Activated T-helper 2 cell treated with anti-CD3 and anti-CD28 coated beads, Interferon-gamma antibody, Interleukin-2, Interleukin-4, amounts not matched to agents 10 μg/mL and 5 μg/mL and 100 μg/mL, durations not matched to agents 14 hours and 24 hours and 36 hours (primary cell): Measurements from ENCODE around the gene LSM14B. TPM values are rescaled to one million over a fixed set of nuclear protein-coding genes. Genes with fewer than 3 reads are reported as not detected.
"Not testable (repeated sequence)": the region's sequence is repeated elsewhere in the genome, so short reads cannot be mapped to it uniquely, and the experiment has no call there.

Experiments
- DNase-seq: peaks from one replicate; pipeline ENCODE4 v3.0.0; 2021; ENCODE audit warnings: low spot score
- H3K27ac Mint-ChIP-seq: one replicate; pipeline ENCODE4 v1.8.0; 2021; ENCODE audit warnings: mixed read lengths
- H3K27me3 Mint-ChIP-seq: one replicate; pipeline ENCODE4 v1.8.0; 2021; ENCODE audit warnings: low read depth, mixed read lengths
- H3K36me3 Mint-ChIP-seq: one replicate; pipeline ENCODE4 v1.8.0; 2021; ENCODE audit warnings: low read depth, mixed read lengths
- H3K4me1 Mint-ChIP-seq: one replicate; pipeline ENCODE4 v1.8.0; 2021; ENCODE audit warnings: low read depth, mixed read lengths
- H3K4me3 Mint-ChIP-seq: one replicate; pipeline ENCODE4 v1.8.0; 2021; ENCODE audit warnings: low read depth, mild to moderate bottlenecking, moderate library complexity, mixed read lengths
- H3K9me3 Mint-ChIP-seq: one replicate; pipeline ENCODE4 v1.8.0; 2021; ENCODE audit warnings: mixed read lengths
- intact Hi-C: fragments of 100-400 bp; cut with micrococcal nuclease; formaldehyde crosslinking; loops from one replicate; pipeline ENCODE4 v1.15.1; 2023
- total RNA-seq: library from RNA; stranded (reverse); gene quantifications from 2 replicates; pipeline ENCODE4 v1.2.3, GENCODE V29; 2022

The LSM14B gene
- total RNA-seq, 1 donor from 2014 or later = 45.0 TPM

DNA sequence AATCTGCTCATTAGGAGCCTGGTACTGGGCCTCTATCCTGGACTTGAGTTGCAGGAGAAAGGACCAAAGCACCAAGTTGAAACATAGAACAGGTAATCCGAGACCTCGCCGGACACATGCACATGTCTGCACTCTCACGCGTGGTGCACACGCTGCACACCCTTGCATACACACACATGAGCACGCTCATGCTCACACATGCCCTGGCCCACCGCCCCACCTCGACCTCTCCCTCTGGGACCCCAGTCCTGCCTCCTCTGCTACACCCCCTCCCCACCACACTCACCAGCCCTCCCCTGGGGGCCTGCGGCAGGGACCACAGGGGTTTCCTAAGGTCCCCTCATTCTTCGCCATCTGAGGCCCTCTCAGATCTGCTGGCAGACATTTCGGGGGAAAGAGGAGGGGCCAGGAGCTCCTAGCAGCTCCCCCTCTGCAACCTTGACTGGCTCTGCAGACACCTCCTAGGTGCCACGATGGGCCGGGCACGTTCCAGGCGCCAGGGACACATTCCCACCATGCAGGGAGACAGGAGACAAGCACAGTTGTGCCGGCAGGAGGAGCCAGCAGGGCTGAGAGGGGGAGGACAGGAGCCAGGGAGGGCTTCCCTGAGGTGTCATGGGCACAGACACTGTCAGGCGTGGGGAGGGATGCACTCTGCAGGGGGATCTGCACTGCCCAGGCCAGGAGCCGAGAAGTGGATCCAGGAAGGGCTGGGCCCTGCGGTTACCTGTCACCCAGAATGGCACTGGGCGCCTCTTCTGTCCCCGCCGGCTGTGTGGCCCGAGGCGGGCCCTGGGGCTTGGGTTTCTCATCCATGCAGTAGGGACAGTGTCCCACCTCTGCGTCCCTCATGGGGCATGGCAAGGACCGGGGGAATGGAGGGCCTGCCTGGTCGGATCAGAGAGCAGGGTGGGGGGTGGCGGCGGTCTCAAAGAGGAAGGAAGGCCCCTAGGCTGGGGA lies 25.6 kb upstream of the LSM14B start:
- H3K36me3 Mint-ChIP-seq = no peaks in the 10 kb centered on the region
- no peak overlapping the region for H3K4me3 Mint-ChIP-seq
- H3K27me3 Mint-ChIP-seq = no peaks in the 10 kb centered on the region
- intact Hi-C loops = no loop called here
- peaks cover 23% of the 10 kb centered on the region for H3K9me3 Mint-ChIP-seq
- no peak overlapping the region for H3K27ac Mint-ChIP-seq
- no peaks in the 10 kb centered on the region for H3K4me1 Mint-ChIP-seq
- no peak for DNase-seq

DNA sequence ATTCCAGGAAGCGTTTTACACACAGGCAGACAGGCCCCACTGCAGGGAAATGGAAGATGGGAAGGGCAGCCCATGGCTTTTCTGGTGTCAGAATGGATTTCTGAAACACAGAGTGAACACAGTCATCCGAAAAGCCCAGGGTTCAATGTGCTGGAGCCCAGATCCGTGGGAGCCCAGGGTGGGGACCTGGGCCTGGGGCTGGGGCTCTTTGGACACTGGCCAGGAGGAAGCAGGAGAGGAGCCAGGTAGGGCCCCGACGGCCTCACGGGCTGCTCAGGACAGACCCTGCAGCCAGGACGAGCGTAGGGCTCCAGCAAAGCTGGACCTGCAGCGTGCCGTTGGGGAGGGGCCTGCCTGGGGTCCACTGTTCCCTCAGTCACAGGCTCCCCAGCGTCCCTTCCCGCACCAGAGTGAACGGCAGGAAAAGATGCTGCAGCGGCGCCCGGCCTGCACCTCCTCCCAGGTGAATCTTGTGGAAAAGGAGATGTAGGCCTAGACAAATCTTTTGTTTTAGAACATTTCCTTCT lies 24.3 kb upstream of the LSM14B start:
- Mint-ChIP-seq H3K9me3 (peaks cover 18% of the 10 kb centered on the region), H3K27me3 (no peaks in the 10 kb centered on the region), H3K27ac (no peak overlapping the region), H3K36me3 (no peaks in the 10 kb centered on the region), H3K4me3 (no peak overlapping the region), H3K4me1 (no peaks in the 10 kb centered on the region)
- no peak for DNase-seq
- intact Hi-C loops = no loop called here

DNA sequence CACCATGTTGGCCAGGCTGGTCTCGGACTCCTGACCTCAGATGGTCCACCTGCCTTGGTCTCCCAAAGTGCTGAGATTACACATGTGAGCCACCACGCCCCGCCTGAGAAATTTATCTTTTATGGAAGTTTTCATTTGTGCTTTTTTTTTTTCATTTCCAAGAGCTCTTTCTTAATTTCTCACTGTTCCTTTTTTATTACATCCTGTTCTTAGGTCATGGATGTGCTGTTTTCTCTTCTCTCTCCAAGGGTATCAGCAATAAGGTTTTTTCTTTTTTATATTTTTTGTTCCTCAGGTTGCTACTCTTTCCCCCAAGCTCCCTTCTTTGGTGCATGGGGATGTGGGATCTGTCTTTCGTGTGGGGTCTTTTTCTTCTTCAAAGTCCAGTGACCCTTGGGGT lies 21.2 kb upstream of the LSM14B start:
- no peaks in the 10 kb centered on the region for H3K4me1 Mint-ChIP-seq
- intact Hi-C loops = no loop called here
- no peaks in the 10 kb centered on the region for H3K27me3 Mint-ChIP-seq
- DNase-seq = no peak
- no peak overlapping the region for H3K4me3 Mint-ChIP-seq
- peaks cover 5% of the 10 kb centered on the region for H3K36me3 Mint-ChIP-seq
- no peak overlapping the region for H3K27ac Mint-ChIP-seq
- peaks cover 30% of the 10 kb centered on the region for H3K9me3 Mint-ChIP-seq

DNA sequence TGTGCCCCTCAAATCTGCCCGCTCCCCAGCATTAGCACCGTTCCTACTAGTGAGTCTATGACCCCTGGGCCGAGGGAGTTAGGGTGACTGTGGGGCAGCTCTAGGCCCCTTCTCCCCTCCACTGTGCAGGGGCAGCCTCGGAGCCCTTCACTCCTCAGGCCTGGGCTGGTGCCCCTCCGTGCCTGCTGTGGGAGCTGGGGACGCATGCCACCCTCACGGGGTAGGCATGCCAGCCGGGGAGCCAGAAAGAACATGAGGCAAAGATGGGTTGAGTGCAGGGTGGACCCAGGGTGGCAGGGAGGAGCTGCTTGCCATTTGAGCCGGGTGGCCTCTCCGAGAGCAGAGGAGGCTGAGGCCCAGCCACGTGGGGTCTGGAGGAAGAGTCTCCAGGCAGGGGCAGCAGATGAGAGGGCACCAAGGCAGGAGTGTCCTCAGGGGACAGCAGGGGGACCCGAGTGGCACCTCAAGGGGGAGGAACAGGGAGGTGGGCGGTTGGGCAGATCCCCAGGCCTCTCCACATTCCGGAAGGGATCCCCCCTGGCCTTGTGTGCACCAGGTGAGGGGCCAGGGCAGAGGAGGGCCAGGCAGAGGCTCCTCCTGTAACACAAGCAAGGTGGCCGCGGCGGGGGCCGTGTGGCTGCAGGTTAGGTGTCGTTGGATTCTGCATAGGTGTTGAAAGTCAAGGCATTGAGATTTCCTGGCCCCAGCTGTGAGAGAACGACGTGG lies 18.6 kb upstream of the LSM14B start:
- H3K4me3 Mint-ChIP-seq = no peak overlapping the region
- no peaks in the 10 kb centered on the region for H3K4me1 Mint-ChIP-seq
- H3K9me3 Mint-ChIP-seq = peaks cover 54% of the 10 kb centered on the region
- DNase-seq = no peak
- no peaks in the 10 kb centered on the region for H3K27me3 Mint-ChIP-seq
- H3K27ac Mint-ChIP-seq = no peak overlapping the region
- intact Hi-C loops = no loop called here
- peaks cover 13% of the 10 kb centered on the region for H3K36me3 Mint-ChIP-seq

DNA sequence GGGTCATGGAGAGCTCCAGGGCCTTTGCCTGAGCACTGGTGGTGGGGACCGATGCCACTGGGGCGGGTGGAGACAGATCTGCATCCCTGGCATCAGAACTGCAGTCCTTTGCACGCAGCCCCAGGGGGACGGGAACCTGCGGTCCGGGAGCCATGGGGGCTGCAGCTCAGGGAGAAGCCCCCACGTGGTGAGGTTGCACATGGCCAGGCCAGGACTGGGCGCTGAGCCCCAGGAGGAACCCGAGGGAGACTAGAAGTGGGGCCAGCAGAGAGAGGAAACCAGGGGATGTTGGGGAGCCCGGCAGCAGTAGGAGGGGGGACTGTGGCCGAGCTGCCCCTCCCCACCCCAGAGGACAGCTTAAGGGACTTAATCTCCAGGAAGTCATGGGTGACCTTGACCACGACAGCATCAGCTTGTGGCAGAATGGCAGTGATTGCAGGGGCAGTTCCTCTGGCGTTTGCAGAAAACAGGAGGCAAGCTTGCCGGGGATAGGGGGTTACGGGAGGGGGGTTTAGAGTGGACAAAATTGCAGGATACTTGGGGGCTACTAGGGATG lies 18.0 kb upstream of the LSM14B start:
- DNase-seq = no peak
- Mint-ChIP-seq H3K27ac (no peak overlapping the region), H3K27me3 (no peaks in the 10 kb centered on the region), H3K4me1 (no peaks in the 10 kb centered on the region), H3K36me3 (peaks cover 16% of the 10 kb centered on the region), H3K9me3 (peaks cover 60% of the 10 kb centered on the region), H3K4me3 (no peak overlapping the region)
- intact Hi-C loops = no loop called here

DNA sequence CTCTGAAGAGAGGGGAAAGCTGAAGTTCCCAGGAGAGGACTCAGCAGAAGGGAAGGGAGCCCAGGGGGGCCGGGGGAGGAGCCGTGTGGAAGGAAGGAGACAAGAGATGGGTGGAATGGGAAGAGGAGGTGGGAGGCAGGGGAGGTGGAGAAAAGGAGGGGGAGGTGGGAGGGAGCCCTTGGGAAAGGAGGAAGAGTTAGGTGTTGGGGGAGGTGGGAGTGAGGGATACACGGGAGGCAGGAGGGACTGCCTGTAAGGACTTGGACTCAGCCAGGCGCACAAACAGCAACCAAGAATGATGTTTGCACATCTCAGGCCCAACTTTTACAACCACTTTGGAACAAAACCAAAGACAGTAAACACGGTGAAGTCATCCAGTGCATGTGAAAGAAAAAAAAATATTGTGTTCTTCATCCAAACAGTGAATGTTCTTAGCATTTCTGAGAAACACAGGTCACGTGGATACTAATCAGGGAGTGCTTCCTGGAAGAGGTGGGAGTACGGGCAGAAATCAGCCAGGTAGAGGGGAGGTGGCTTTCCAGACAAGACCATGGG lies 17.4 kb upstream of the LSM14B start:
- intact Hi-C loops = no loop called here
- Mint-ChIP-seq H3K27ac (no peak overlapping the region), H3K9me3 (peaks cover 64% of the 10 kb centered on the region), H3K4me1 (no peaks in the 10 kb centered on the region), H3K27me3 (no peaks in the 10 kb centered on the region), H3K36me3 (peaks cover 18% of the 10 kb centered on the region), H3K4me3 (no peak overlapping the region)
- no peak for DNase-seq

DNA sequence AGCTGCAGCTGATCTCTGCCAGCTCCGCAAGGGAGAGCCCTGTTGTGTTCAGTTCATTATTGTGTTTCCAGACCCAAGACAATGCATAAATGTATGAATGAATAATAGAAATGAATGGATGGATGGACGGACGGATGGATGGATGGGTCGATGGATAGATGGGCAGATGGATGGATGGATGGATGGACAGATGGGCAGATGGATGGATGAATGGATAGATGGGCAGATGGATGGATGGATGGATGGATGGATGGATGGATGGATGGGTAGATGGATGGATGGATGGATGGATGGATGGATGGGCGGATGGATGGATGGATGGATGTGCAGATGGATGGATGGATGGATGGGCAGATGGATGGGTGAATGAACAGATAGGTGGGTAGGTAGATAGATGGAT lies 16.7 kb upstream of the LSM14B start:
- no peak overlapping the region for H3K4me3 Mint-ChIP-seq
- H3K4me1 Mint-ChIP-seq = no peaks in the 10 kb centered on the region
- no peak overlapping the region for H3K27ac Mint-ChIP-seq
- peaks cover 22% of the 10 kb centered on the region for H3K36me3 Mint-ChIP-seq
- H3K27me3 Mint-ChIP-seq = no peaks in the 10 kb centered on the region
- intact Hi-C loops = no loop called here
- DNase-seq = no peak
- peaks cover 66% of the 10 kb centered on the region for H3K9me3 Mint-ChIP-seq

DNA sequence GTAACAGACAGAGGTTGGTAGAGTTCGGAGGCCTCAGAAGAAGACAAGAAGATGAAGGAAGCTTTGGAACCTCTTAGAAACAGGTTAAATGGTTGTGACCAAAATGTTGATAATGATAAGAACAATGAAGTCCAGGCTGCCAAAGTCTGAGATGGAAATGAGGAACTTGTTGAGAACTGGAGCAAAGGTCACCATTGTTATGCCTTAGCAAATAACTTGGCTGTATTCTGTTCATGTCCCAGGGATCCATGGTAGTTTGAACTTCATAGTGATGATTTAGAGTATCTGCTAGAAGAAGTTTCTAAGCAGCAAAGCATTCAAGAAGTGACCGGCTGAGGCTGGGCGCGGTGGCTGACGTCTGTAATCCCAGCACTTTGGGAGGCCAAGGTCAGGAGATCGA lies 11.1 kb upstream of the LSM14B start:
- intact Hi-C loops = no loop called here
- Mint-ChIP-seq H3K36me3 (peaks cover 17% of the 10 kb centered on the region), H3K4me1 (no peaks in the 10 kb centered on the region), H3K27ac (no peak overlapping the region), H3K27me3 (no peaks in the 10 kb centered on the region), H3K4me3 (no peak overlapping the region), H3K9me3 (peaks cover 47% of the 10 kb centered on the region)
- no peak for DNase-seq

DNA sequence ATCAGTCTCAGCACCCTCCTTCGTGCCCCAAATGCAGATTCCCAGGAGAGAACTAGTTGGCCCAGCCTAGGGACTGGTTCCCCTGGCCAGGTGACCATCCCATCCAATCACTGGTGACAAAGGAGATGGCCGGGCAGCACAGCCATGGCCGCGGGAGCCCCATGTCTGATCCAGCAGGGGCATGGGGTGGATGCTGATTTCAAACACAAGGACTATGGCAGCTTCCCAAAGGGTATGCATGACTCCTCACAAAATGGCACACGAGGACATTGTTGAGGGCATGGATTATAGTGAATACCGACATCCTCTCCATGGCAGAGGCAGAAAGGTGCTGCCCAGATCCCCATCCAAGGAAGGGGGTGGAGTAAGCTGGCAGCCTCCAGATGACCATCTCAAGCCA lies 9.9 kb upstream of the LSM14B start:
- no peaks in the 10 kb centered on the region for H3K27me3 Mint-ChIP-seq
- DNase-seq = no peak
- H3K9me3 Mint-ChIP-seq = peaks cover 37% of the 10 kb centered on the region
- no peak overlapping the region for H3K27ac Mint-ChIP-seq
- peaks cover 2% of the 10 kb centered on the region for H3K4me1 Mint-ChIP-seq
- H3K4me3 Mint-ChIP-seq = no peak overlapping the region
- intact Hi-C loops = no loop called here
- peaks cover 14% of the 10 kb centered on the region for H3K36me3 Mint-ChIP-seq

DNA sequence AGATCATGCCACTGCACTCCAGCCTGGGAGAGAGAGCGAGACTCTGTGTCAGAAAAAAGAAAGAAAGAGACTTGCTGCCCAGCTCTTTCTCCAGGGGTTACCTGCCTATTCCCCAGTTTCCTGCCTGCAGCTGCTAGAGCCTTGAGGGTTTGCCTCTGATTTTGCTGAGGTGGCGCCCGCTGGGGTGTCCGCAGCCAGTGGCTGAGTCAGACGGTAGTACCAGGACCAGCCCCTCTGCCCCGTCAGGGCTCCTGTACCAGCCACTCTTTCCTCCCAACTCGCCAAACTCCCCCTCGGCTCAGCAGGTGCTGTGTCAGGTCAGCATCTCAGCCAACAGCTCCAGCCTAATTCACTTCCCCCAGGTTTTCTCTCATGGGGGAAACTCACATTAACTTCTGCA lies 7.4 kb upstream of the LSM14B start:
- Mint-ChIP-seq H3K4me3 (no peak overlapping the region), H3K27ac (no peak overlapping the region), H3K27me3 (no peaks in the 10 kb centered on the region), H3K36me3 (peaks cover 4% of the 10 kb centered on the region), H3K4me1 (peaks cover 8% of the 10 kb centered on the region), H3K9me3 (peaks cover 14% of the 10 kb centered on the region)
- intact Hi-C loops = no loop called here
- DNase-seq = no peak

DNA sequence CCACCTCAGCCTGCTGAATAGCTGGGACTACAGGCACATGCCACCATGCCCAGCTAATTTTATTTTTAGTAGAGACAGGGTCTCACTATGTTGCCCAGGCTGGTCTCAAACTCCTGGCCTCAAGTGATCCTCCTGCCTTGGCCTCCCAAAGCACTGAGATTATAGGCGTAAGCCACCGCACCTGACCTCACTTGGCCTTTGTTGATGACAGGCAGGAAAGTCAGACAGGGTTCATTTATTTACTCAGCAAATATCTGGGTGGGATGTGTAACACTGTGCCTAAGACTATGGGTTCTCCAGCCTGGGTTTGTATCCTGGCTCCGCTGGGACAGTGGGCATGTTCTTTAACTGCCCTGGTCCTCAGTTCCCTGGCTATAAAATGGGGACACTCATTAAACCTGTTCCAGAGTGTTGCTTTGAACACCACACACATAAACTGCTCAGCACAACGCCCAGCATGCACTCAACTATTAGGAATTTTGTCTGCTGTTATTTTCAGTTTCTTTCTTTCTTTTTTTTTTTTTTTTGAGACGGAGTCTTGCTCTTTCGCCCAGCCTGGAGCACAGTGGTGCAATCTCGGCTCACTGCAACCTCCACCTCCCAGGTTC lies 6.4 kb upstream of the LSM14B start:
- H3K27ac Mint-ChIP-seq, H3K4me3 Mint-ChIP-seq, H3K9me3 Mint-ChIP-seq, H3K36me3 Mint-ChIP-seq, intact Hi-C loops, H3K27me3 Mint-ChIP-seq, DNase-seq, H3K4me1 Mint-ChIP-seq: not testable (repeated sequence)

DNA sequence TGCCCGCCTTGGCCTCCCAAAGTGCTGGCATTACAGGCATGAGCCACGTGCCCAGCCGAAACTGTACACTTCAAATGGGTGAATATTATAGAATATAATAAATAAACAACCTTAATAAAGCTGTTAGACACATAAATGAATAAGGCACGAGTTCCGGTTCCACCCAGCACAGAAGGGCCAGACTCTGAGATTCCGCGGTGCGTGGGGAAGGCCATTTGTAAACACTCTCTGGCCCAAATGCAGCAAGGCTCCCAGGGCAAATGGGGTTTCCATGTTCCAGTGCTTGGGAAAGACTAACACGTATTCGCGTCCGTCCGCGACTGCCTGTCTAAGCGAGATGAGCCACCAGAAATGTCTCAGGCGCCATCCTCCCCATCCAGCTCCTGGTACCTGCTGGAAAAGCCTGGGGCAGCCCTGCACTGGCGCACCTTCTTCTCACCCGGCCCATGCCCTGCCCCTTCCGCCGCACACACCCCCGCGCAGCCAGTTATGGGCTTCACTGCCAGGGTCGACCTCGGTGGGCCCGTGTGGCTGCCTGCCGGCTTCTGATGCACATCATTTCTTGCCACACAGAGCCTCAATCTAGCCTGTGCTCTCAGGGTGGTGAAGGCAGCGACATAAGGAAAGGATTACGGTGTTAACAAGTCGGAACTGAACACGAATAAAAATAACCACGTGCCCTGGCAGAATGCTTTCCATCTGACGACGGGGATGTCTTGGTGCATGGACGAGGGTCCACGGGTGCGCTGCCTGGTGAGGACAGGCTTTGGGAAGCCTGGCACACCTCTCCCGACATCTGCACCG lies 5.5 kb upstream of the LSM14B start:
- peaks cover 4% of the 10 kb centered on the region for H3K9me3 Mint-ChIP-seq
- DNase-seq = no peak
- H3K27ac Mint-ChIP-seq = no peak overlapping the region
- H3K27me3 Mint-ChIP-seq = no peaks in the 10 kb centered on the region
- no peaks in the 10 kb centered on the region for H3K36me3 Mint-ChIP-seq
- intact Hi-C loops = no loop called here
- no peak overlapping the region for H3K4me3 Mint-ChIP-seq
- peaks cover 13% of the 10 kb centered on the region for H3K4me1 Mint-ChIP-seq
